C4-2B (cell line): Measurements from ENCODE around the gene USP32.

Experiments
- CTCF ChIP-seq: fragments of 450-650 bp; conservative IDR thresholded peaks from 2 replicates; pipeline ENCODE4 v1.5.1; 2017; ENCODE audit warnings: mild to moderate bottlenecking
- ZFX ChIP-seq: fragments of 450-650 bp; IDR thresholded peaks from 2 replicates; pipeline ENCODE4 v1.6.1; 2017

- TF ChIP-seq CTCF: no peak
- TF ChIP-seq ZFX: no peak
Observed at GRCh38 chr17:60423865-60424264, 31.9 kb upstream of the USP32 start.
